Testis (tissue), 2 donors: Measurements from ENCODE around the gene NELFA.

Experiments used
- POLR2A ChIP-seq: fragments of 450-650 bp; IDR thresholded peaks from one replicate; pipeline ENCODE4 v1.6.1; 2017; ENCODE audit warnings: antibody characterized with exemption, mild to moderate bottlenecking, moderate library complexity
- TF ChIP-seq, protein P1 (sequence below), 3 experiments: fragments of 450-650 bp in 2 of 3; fragments of 200-600 bp in 1 of 3; sonication (generic) in 1 of 3; IDR thresholded peaks; one replicate each; pipeline ENCODE4 v1.5.1; 2016 to 2019; ENCODE audit warnings: antibody characterized with exemption in 3 of 3, mild to moderate bottlenecking in 2 of 3, moderate library complexity in 1 of 3

DNA sequence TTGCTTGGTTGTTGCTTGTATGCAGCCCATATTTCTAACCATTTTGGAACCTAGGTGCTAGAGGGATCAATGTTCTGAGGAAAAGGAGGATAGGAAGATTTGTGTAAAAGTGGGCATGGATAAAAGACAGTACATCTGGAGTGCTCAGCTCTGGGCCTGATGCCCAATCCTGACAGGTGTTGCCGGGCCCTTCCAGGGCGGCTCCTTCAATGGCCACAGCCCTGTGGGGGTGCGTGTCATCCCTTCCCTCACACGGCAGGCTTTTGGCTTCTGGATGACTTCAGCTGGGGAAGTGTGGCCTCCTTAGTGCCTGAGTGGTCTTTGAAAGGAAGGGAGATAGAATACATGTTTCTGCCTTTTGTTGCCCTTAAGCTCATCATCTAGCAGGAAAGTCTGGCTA, 47.2 kb downstream of the NELFA start:
- TF ChIP-seq, protein P1, sequence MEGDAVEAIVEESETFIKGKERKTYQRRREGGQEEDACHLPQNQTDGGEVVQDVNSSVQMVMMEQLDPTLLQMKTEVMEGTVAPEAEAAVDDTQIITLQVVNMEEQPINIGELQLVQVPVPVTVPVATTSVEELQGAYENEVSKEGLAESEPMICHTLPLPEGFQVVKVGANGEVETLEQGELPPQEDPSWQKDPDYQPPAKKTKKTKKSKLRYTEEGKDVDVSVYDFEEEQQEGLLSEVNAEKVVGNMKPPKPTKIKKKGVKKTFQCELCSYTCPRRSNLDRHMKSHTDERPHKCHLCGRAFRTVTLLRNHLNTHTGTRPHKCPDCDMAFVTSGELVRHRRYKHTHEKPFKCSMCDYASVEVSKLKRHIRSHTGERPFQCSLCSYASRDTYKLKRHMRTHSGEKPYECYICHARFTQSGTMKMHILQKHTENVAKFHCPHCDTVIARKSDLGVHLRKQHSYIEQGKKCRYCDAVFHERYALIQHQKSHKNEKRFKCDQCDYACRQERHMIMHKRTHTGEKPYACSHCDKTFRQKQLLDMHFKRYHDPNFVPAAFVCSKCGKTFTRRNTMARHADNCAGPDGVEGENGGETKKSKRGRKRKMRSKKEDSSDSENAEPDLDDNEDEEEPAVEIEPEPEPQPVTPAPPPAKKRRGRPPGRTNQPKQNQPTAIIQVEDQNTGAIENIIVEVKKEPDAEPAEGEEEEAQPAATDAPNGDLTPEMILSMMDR (IDR thresholded peaks at IDR 0.05): no peak
- no peak for TF ChIP-seq POLR2A
